Osteoblast (primary cell): Measurements from ENCODE around the gene SULT4A1. TPM values are rescaled to one million over a fixed set of nuclear protein-coding genes. Genes with fewer than 3 reads are reported as not detected.

ENCODE experiments used
- DNase-seq: peaks from one replicate; pipeline ENCODE4 v3.0.0; 2011; ENCODE audit warnings: low spot score, mixed read lengths; ENCODE audit not compliant: insufficient read length; ENCODE audit errors: missing footprints
- H2AFZ ChIP-seq: 2 replicates; pipeline ENCODE4 v1.6.0; 2011; ENCODE audit warnings: mild to moderate bottlenecking, low read length
- H3K27ac ChIP-seq: 2 replicates; pipeline ENCODE4 v1.5.1; 2011; ENCODE audit warnings: mild to moderate bottlenecking, low read depth, low read length, moderate library complexity
- H3K27me3 ChIP-seq: 2 replicates; pipeline ENCODE4 v1.6.0; 2012; ENCODE audit warnings: mild to moderate bottlenecking, control low read depth, inconsistent platforms, low read length, moderate library complexity; ENCODE audit not compliant: insufficient read depth
- H3K36me3 ChIP-seq: 2 replicates; pipeline ENCODE4 v1.5.1; 2011; ENCODE audit warnings: mild to moderate bottlenecking, low read length, control low read depth, moderate library complexity; ENCODE audit not compliant: insufficient read depth
- H3K4me1 ChIP-seq: 2 replicates; pipeline ENCODE4 v1.5.1; 2011; ENCODE audit warnings: mild to moderate bottlenecking, low read length, control low read depth, moderate library complexity; ENCODE audit not compliant: insufficient read depth
- H3K4me2 ChIP-seq: 2 replicates; pipeline ENCODE4 v1.6.0; 2011; ENCODE audit warnings: mild to moderate bottlenecking, low read length; ENCODE audit not compliant: insufficient read depth
- H3K4me3 ChIP-seq: fragments of 200-600 bp; sonication (generic); 3 replicates; pipeline ENCODE4 v1.5.1; 2012; ENCODE audit warnings: mild to moderate bottlenecking, low read length, inconsistent platforms; ENCODE audit not compliant: insufficient read depth
- H3K79me2 ChIP-seq: 2 replicates; pipeline ENCODE4 v1.6.0; 2012; ENCODE audit warnings: mild to moderate bottlenecking, low read length, control low read depth, inconsistent platforms; ENCODE audit not compliant: insufficient read depth
- H3K9me3 ChIP-seq: 2 replicates; pipeline ENCODE4 v1.5.1; 2011; ENCODE audit warnings: low read depth, low read length, control low read depth
- H4K20me1 ChIP-seq: 2 replicates; pipeline ENCODE4 v1.6.0; 2012; ENCODE audit warnings: mild to moderate bottlenecking, low read length, control low read depth; ENCODE audit not compliant: insufficient read depth
- CTCF ChIP-seq: IDR thresholded peaks from 2 replicates; pipeline ENCODE4 v1.5.1; 2011; ENCODE audit warnings: mild to moderate bottlenecking, low read depth, low read length, moderate library complexity; ENCODE audit errors: extremely low read depth
- total RNA-seq: library from RNA; depleted of rRNA; stranded (reverse); fragments of >200 nt; gene quantifications from 2 replicates; pipeline ENCODE4 v1.2.3, GENCODE V29; 2012

Gene SULT4A1
- total RNA-seq, 1 donor: under 0.01 TPM

- TF ChIP-seq CTCF: no peak
- H3K9me3 ChIP-seq: no peaks in the 10 kb centered on the region
- no peaks in the 10 kb centered on the region for H3K36me3 ChIP-seq
- no peaks in the 10 kb centered on the region for H4K20me1 ChIP-seq
- no peaks in the 10 kb centered on the region for H3K4me1 ChIP-seq
- H3K27ac ChIP-seq: no peak overlapping the region
- no peak overlapping the region for H2AFZ ChIP-seq
- H3K27me3 ChIP-seq: peaks cover 8% of the 10 kb centered on the region
- H3K4me3 ChIP-seq: no peak overlapping the region
- peak; percentile 64 for DNase-seq
- no peaks in the 10 kb centered on the region for H3K79me2 ChIP-seq
- H3K4me2 ChIP-seq: no peak overlapping the region
Observed at GRCh38 chr22:43881091-43882061, 19.1 kb upstream of the SULT4A1 start.

GRCh38 chr22:43880541-43880991 lies 18.3 kb upstream of the SULT4A1 start:
- TF ChIP-seq CTCF: no peak

GRCh38 chr22:43879901-43880540 lies 17.7 kb upstream of the SULT4A1 start:
- Histone ChIP-seq H3K9me3 (no peaks in the 10 kb centered on the region), H3K4me2 (no peak overlapping the region), H3K27ac (no peak overlapping the region), H3K27me3 (peaks cover 10% of the 10 kb centered on the region), H3K4me3 (no peak overlapping the region), H3K36me3 (no peaks in the 10 kb centered on the region), H3K4me1 (no peaks in the 10 kb centered on the region), H2AFZ (no peak overlapping the region), H3K79me2 (no peaks in the 10 kb centered on the region), H4K20me1 (no peaks in the 10 kb centered on the region)
- DNase-seq: peak; percentile 73
- no peak for TF ChIP-seq CTCF

More at GRCh38 chr22:43880541-43880991, 18.3 kb upstream of the SULT4A1 start:
- Histone ChIP-seq H3K4me2 (no peak overlapping the region), H4K20me1 (no peaks in the 10 kb centered on the region), H3K9me3 (no peaks in the 10 kb centered on the region), H3K79me2 (no peaks in the 10 kb centered on the region), H2AFZ (no peak overlapping the region), H3K36me3 (no peaks in the 10 kb centered on the region), H3K4me3 (no peak overlapping the region), H3K4me1 (no peaks in the 10 kb centered on the region), H3K27ac (no peak overlapping the region), H3K27me3 (peaks cover 10% of the 10 kb centered on the region)
- DNase-seq: peak; percentile 44
